Endothelial cell of umbilical vein (primary cell): Measurements from ENCODE around the gene CERS6. TPM values are rescaled to one million over a fixed set of nuclear protein-coding genes. Genes with fewer than 3 reads are reported as not detected.

Experiments
- BruUV-seq: library from RNA; stranded (reverse); fragments of 400-500 nt; replicated peaks from 2 replicates; lab custom pipeline; 2021; lab: Mats Ljungman, UMichigan
- CTCF ChIA-PET: fragments of 300-600, 350-600 bp; sonication (Branson Sonifier 250); formaldehyde crosslinking; loops from one replicate; lab custom pipeline; 2021; ENCODE audit warnings: antibody characterized with exemption, inconsistent platforms; lab: Charles Lee
- POLR2A ChIA-PET: fragments of 300-600, 350-600 bp; sonication (Branson Sonifier 250); formaldehyde crosslinking; loops from one replicate; lab custom pipeline; 2021; ENCODE audit warnings: antibody characterized with exemption, inconsistent platforms; lab: Charles Lee
- DNase-seq: peaks from one replicate; pipeline ENCODE4 v3.0.0-alpha.2; 2011; ENCODE audit warnings: low read depth, low spot score
- FAIRE-seq: peaks from 2 replicates; lab custom pipeline; 2011; peaks lifted over from hg19 to GRCh38; lab: Jason Lieb, UNC
- H2AFZ ChIP-seq: 2 replicates; pipeline ENCODE4 v1.6.0; 2012; ENCODE audit warnings: low read depth, low read length, control low read depth, inconsistent platforms
- H3K27ac ChIP-seq: 2 replicates; pipeline ENCODE4 v1.5.1; 2011; ENCODE audit warnings: low read depth, mild to moderate bottlenecking, control low read depth, low read length, moderate library complexity; ENCODE audit not compliant: insufficient read depth
- H3K27me3 ChIP-seq, 2 experiments: 2 replicates each; pipeline versions ENCODE4 v1.6.0 to v1.6.1; 2011; ENCODE audit warnings: low read length in 2 of 2, mixed read lengths in 1 of 2; ENCODE audit not compliant: control insufficient read depth in 2 of 2, insufficient read depth in 2 of 2
- H3K36me3 ChIP-seq, 2 experiments: 2 replicates in 1 of 2; 3 replicates in 1 of 2; pipeline ENCODE4 v1.5.1; 2011; ENCODE audit warnings: low read length in 2 of 2, mild to moderate bottlenecking in 1 of 2, moderate library complexity in 1 of 2; ENCODE audit not compliant: control insufficient read depth in 2 of 2, insufficient read depth in 2 of 2; ENCODE audit errors: extremely low read depth in 1 of 2
- H3K4me1 ChIP-seq: 3 replicates; pipeline ENCODE4 v1.5.1; 2011; ENCODE audit warnings: mild to moderate bottlenecking, low read length; ENCODE audit not compliant: control insufficient read depth, insufficient read depth; ENCODE audit errors: extremely low read depth
- H3K4me2 ChIP-seq: 2 replicates; pipeline ENCODE4 v1.6.1; 2011; ENCODE audit warnings: low read length, control low read depth, mixed read lengths; ENCODE audit not compliant: insufficient read depth
- H3K4me3 ChIP-seq, 3 experiments: fragments of 200-600 bp in 1 of 3; sonication (generic), shearing (Covaris generic) in 1 of 3; replicated peaks in 1 of 3; 2 replicates each; pipeline ENCODE4 v1.5.1; 2011 to 2016; ENCODE audit warnings: control low read depth in 3 of 3, low read length in 3 of 3, mild to moderate bottlenecking in 2 of 3, inconsistent platforms in 1 of 3, low read depth in 1 of 3, moderate library complexity in 1 of 3; ENCODE audit not compliant: insufficient read depth in 1 of 3
- H3K79me2 ChIP-seq: 2 replicates; pipeline ENCODE4 v1.6.0; 2012; ENCODE audit warnings: low read length, inconsistent platforms; ENCODE audit not compliant: control insufficient read depth, insufficient read depth
- H3K9ac ChIP-seq: replicated peaks from 2 replicates; pipeline ENCODE3; 2011; ENCODE audit warnings: low read length, control low read depth; ENCODE audit not compliant: insufficient read depth; ENCODE audit errors: extremely low read depth
- H3K9me1 ChIP-seq: replicated peaks from 3 replicates; pipeline ENCODE4 v1.6.0; 2011; ENCODE audit warnings: mild to moderate bottlenecking, low read length; ENCODE audit not compliant: control insufficient read depth, insufficient read depth; ENCODE audit errors: extremely low read depth
- H3K9me3 ChIP-seq: replicated peaks from 2 replicates; pipeline ENCODE4 v1.5.1; 2012; ENCODE audit warnings: low read length, inconsistent platforms; ENCODE audit not compliant: control insufficient read depth, insufficient read depth
- H4K20me1 ChIP-seq: replicated peaks from 2 replicates; pipeline ENCODE3; 2011; ENCODE audit warnings: mild to moderate bottlenecking, low read length; ENCODE audit not compliant: control insufficient read depth, insufficient read depth; ENCODE audit errors: extremely low read depth
- EZH2 ChIP-seq: IDR thresholded peaks from 2 replicates; pipeline ENCODE4 v1.6.1; 2012; ENCODE audit warnings: borderline replicate concordance, low read depth, mild to moderate bottlenecking, moderate library complexity, low read length, inconsistent platforms; ENCODE audit not compliant: severe bottlenecking
- FOS ChIP-seq: IDR thresholded peaks from 2 replicates; pipeline ENCODE4 v1.6.1; 2011; ENCODE audit warnings: mild to moderate bottlenecking, low read length, moderate library complexity, borderline replicate concordance; ENCODE audit not compliant: insufficient read depth
- GATA2 ChIP-seq: IDR thresholded peaks from 2 replicates; pipeline ENCODE4 v1.7.0; 2011; ENCODE audit warnings: low read depth, mild to moderate bottlenecking, moderate library complexity, mixed read lengths, low read length; ENCODE audit not compliant: insufficient read length, insufficient read depth
- JUN ChIP-seq: IDR thresholded peaks from 2 replicates; pipeline ENCODE4 v1.6.1; 2011; ENCODE audit warnings: borderline replicate concordance, low read depth; ENCODE audit not compliant: insufficient read length, insufficient read depth
- MYC ChIP-seq: IDR thresholded peaks from one replicate; pipeline ENCODE4 v1.6.1; 2011; ENCODE audit warnings: mild to moderate bottlenecking, low read depth, low read length
- POLR2A ChIP-seq: IDR thresholded peaks from 2 replicates; pipeline ENCODE4 v1.6.1; 2012; ENCODE audit warnings: low read depth, mild to moderate bottlenecking, control low read depth, low read length
- POLR2AphosphoS5 ChIP-seq: IDR thresholded peaks from 2 replicates; pipeline ENCODE4 v1.6.1; 2012; ENCODE audit warnings: low read depth, mild to moderate bottlenecking, control low read depth, low read length, moderate library complexity; ENCODE audit not compliant: insufficient read depth
- dilution Hi-C: fragments of 300-500 bp; cut with MboI; formaldehyde crosslinking; loops from one replicate; pipeline ENCODE4 v1.15.0; 2019; ENCODE audit warnings: low sequenced_read_pairs; ENCODE audit not compliant: extremely low pct_ligation_motif_present
- intact Hi-C: fragments of 100-400 bp; cut with micrococcal nuclease; formaldehyde crosslinking; loops from one replicate; pipeline ENCODE4 v1.10.0; 2022
- polyA plus RNA-seq, 4 experiments: library from polyadenylated mRNA; depleted of rRNA in 3 of 4; stranded (reverse) in 3 of 4; unstranded in 1 of 4; fragments of >200 nt; gene quantifications; 2 replicates each; pipeline versions ENCODE4 v1.2.1 to v1.2.3, GENCODE V29; 2011 to 2012; ENCODE audit warnings: missing spikeins in 1 of 4
- total RNA-seq: library from RNA; stranded (reverse); gene quantifications from 2 replicates; pipeline ENCODE4 v1.2.3, GENCODE V29; 2021
- TF ChIP-seq, protein P1 (sequence below), 2 donors: IDR thresholded peaks; 1 replicate in 1 of 2; 2 replicates in 1 of 2; pipeline ENCODE4 v1.5.1; 2011; ENCODE audit warnings: low read length in 2 of 2, mild to moderate bottlenecking in 2 of 2, moderate library complexity in 2 of 2, control low read depth in 1 of 2, inconsistent platforms in 1 of 2, low read depth in 1 of 2; ENCODE audit not compliant: insufficient read depth in 1 of 2; ENCODE audit errors: extremely low read depth in 1 of 2
- TF ChIP-seq, protein P2 (sequence below): IDR thresholded peaks from 2 replicates; pipeline ENCODE4 v1.6.1; 2011; ENCODE audit not compliant: insufficient read depth, insufficient read length

CERS6 gene
- total and polyA plus RNA-seq, 2 donors (not counting 3 experiments of a cell fraction or from before 2014, with no cell fraction given): 2.7 to 11.7 TPM

DNA sequence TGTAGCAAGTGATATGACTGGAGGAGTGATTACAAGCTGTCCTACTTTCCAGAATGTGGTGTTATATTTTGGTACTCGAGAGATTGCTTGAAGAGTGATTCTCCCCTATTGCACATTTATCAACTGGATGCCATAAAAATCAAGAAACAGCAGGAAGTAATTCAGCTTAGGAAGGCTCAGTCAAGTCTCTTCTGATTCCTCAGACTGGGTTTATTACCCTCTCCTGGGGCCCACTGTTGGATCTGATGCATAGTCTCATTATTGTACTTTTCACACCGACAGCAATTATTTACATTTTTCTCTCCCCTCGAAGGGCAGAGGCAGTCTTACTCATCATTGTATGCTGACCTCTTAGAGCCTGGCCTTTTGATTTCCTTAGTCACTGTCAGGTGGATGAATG, 355.6 kb downstream of the CERS6 start:
- DNase-seq (no peak), FAIRE-seq (no peak)
- TF ChIP-seq EZH2 (no peak), JUN (no peak), MYC (no peak), GATA2 (no peak), FOS (no peak), POLR2A (no peak), POLR2AphosphoS5 (no peak)
- TF ChIP-seq, protein P1, sequence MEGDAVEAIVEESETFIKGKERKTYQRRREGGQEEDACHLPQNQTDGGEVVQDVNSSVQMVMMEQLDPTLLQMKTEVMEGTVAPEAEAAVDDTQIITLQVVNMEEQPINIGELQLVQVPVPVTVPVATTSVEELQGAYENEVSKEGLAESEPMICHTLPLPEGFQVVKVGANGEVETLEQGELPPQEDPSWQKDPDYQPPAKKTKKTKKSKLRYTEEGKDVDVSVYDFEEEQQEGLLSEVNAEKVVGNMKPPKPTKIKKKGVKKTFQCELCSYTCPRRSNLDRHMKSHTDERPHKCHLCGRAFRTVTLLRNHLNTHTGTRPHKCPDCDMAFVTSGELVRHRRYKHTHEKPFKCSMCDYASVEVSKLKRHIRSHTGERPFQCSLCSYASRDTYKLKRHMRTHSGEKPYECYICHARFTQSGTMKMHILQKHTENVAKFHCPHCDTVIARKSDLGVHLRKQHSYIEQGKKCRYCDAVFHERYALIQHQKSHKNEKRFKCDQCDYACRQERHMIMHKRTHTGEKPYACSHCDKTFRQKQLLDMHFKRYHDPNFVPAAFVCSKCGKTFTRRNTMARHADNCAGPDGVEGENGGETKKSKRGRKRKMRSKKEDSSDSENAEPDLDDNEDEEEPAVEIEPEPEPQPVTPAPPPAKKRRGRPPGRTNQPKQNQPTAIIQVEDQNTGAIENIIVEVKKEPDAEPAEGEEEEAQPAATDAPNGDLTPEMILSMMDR (IDR thresholded peaks at IDR 0.05; ENCODE audit: extremely low read depth in 1 of 2, insufficient read depth in 1 of 2, low read depth in 1 of 2, low read length in 2 of 2): no peak
- TF ChIP-seq, protein P2, sequence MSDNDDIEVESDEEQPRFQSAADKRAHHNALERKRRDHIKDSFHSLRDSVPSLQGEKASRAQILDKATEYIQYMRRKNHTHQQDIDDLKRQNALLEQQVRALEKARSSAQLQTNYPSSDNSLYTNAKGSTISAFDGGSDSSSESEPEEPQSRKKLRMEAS: no peak
- CTCF ChIA-PET: no interaction called here
- H3K9me1 ChIP-seq: no peaks in the 10 kb centered on the region
- H3K27me3 ChIP-seq: no peaks in the 10 kb centered on the region
- H3K36me3 ChIP-seq: no peaks in the 10 kb centered on the region
- H3K4me2 ChIP-seq: no peak overlapping the region
- no peaks in the 10 kb centered on the region for H3K9me3 ChIP-seq
- intact Hi-C loops (no loop called here), dilution Hi-C loops (no loop called here)
- no peaks in the 10 kb centered on the region for H3K79me2 ChIP-seq
- POLR2A ChIA-PET: no interaction called here
- no peak overlapping the region for H2AFZ ChIP-seq
- H3K27ac ChIP-seq: no peak overlapping the region
- H3K4me3 ChIP-seq: no peak overlapping the region
- no TSS peak for BruUV-seq
- H3K4me1 ChIP-seq: no peaks in the 10 kb centered on the region
- H4K20me1 ChIP-seq: no peaks in the 10 kb centered on the region
- no peak overlapping the region for H3K9ac ChIP-seq
